ENCODE measurements around the gene GBP7.

- no peak for TF ChIP-seq CTCF (conservative IDR thresholded peaks at IDR 0.05)
- no peak for TF ChIP-seq EZH2 (IDR thresholded peaks at IDR 0.05; ENCODE audit: low read depth)
Observed at GRCh38 chr1:89198491-89199072, 22.8 kb upstream of the GBP7 start, which contains the start of gene GBP4.
